ENCODE data around the gene EXO5. TPM values are rescaled to one million over a fixed set of nuclear protein-coding genes. Genes with fewer than 3 reads are reported as not detected.

EXO5 gene
- polyA plus RNA-seq, 3 donors: 1.5 to 3.4 (median 2.6) TPM

DNA sequence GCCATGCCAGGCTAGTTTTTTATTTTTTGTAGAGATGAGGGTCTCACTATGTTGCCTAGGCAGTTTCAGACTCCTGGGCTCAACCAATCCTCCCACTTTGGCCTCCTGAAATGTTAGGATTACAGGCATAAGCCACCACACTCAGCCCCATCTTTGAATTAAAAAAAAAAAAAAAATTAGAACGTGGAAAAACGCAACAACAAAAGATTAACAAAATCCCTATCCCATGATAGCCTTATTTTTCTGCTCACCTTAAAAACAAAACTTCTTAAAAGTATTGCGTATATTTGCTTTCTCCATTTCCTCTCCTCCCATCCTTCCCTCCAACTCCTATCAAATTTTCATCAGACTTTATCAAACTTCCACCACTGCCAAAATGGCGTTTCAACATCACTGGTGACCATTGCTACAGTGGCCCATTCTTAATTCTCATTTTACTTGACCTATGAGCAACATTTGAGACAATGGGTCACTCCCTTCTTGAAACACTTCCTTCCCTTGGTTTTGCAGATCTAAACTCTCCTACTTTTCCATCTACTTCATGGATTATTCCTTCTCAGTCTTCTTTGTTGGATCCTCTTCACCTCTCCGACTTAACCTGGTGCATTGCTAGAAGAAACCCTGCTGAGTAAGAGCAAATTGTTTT lies 22.3 kb downstream of the EXO5 start:
- no peak for TF ChIP-seq CTCF (IDR thresholded peaks at IDR 0.05)
- peak overlapping the region; percentile 93 to 98 (median 97) for H3K27ac Mint-ChIP-seq
- intact Hi-C loops (cut with micrococcal nuclease): no loop called here
- Histone ChIP-seq H3K36me3 (replicated peaks in 1 of 2; ENCODE audit: control insufficient read depth in 1 of 2, insufficient read depth in 2 of 2, low read length in 2 of 2) (peaks cover 0 to 9% of the 10 kb centered on the region in 2 donors), H4K20me1 (ENCODE audit: insufficient read depth, low read length) (no peaks in the 10 kb centered on the region), H3K9me3 (replicated peaks in 1 of 2; ENCODE audit: control insufficient read depth in 1 of 2, insufficient read depth in 1 of 2, low read length in 2 of 2) (peaks cover 3 to 10% of the 10 kb centered on the region in 2 donors), H3K4me1 (ENCODE audit: control insufficient read depth in 1 of 2, insufficient read depth in 2 of 2, low read length in 2 of 2) (peaks cover 18 to 25% of the 10 kb centered on the region in 2 donors), H3K27ac (ENCODE audit: low read depth in 1 of 2, low read length in 2 of 2) (peak overlapping the region; percentile 70 to 85), H3K9ac (ENCODE audit: insufficient read depth, low read length, poor library complexity, severe bottlenecking) (peak overlapping the region; percentile 63), H3K4me2 (replicated peaks; ENCODE audit: extremely low read depth, low read length, poor library complexity, severe bottlenecking) (peak overlapping the region; percentile 94), H3K79me2 (ENCODE audit: insufficient read depth, low read length) (peaks cover 28% of the 10 kb centered on the region), H2AFZ (ENCODE audit: insufficient read depth, low read depth, low read length, poor library complexity, severe bottlenecking) (peak overlapping the region; percentile 91), H3K27me3 (ENCODE audit: control insufficient read depth in 2 of 2, insufficient read depth in 2 of 2, low read length in 2 of 2) (peaks cover 0 to 3% of the 10 kb centered on the region in 2 donors), H3K4me3 (replicated peaks in 1 of 3; ENCODE audit: low read depth in 2 of 3, low read length in 3 of 3) (peak overlapping the region; percentile 69 to 84 (median 75))
- peaks cover 3 to 9% of the 10 kb centered on the region in 2 donors for H3K36me3 Mint-ChIP-seq
- peak overlapping the region; percentile 100 for H3K4me3 Mint-ChIP-seq
- H3K4me1 Mint-ChIP-seq: peaks cover 22% of the 10 kb centered on the region
- peak; percentile 31 to 68 (median 33) for DNase-seq
- H3K27me3 Mint-ChIP-seq (ENCODE audit: low read depth in 3 of 3): peaks cover 0 to 4% (median 1%) of the 10 kb centered on the region in 3 donors
- 15% methylated on average over 3 of the region's 5 CpGs for WGBS (ENCODE audit: insufficient coverage)
- H3K9me3 Mint-ChIP-seq: peaks cover 9 to 33% (median 24%) of the 10 kb centered on the region in 7 donors

GRCh38 chr1:40531381-40532061 lies 23.0 kb downstream of the EXO5 start, which contains the start of gene ZNF684:
Gene ZNF684 (plus strand): TSS chr1:40531637. CDS start chr1:40533167, 1,530 bp downstream.
- peak within 1 kb of the TSS; percentile 69 to 84 (median 75) for H3K4me3 ChIP-seq (replicated peaks in 1 of 3; ENCODE audit: low read depth in 2 of 3, low read length in 3 of 3)
- H2AFZ ChIP-seq (ENCODE audit: insufficient read depth, low read depth, low read length, poor library complexity, severe bottlenecking): peak within 1 kb of the TSS; percentile 91
- intact Hi-C loops (cut with micrococcal nuclease): no loop called here
- WGBS (ENCODE audit: insufficient coverage): 0% methylated on average over 32 of the region's 35 CpGs
- no peak for TF ChIP-seq CTCF (IDR thresholded peaks at IDR 0.05)
- peak; percentile 90 to 98 (median 95) for DNase-seq
- H3K9ac ChIP-seq (ENCODE audit: insufficient read depth, low read length, poor library complexity, severe bottlenecking): peak within 1 kb of the TSS; percentile 63
- Mint-ChIP-seq H3K9me3 (peaks cover 4 to 27% (median 18%) of the 10 kb centered on the region in 7 donors), H3K36me3 (peaks cover 3 to 9% of the 10 kb centered on the region in 2 donors), H3K27ac (peak within 1 kb of the TSS; percentile 93 to 98 (median 97)), H3K4me3 (peak within 1 kb of the TSS; percentile 100), H3K27me3 (ENCODE audit: low read depth in 3 of 3) (peaks cover 0 to 4% (median 0%) of the 10 kb centered on the region in 3 donors), H3K4me1 (peaks cover 22% of the 10 kb centered on the region)
- H3K79me2 ChIP-seq (ENCODE audit: insufficient read depth, low read length): peaks cover 28% of the 10 kb centered on the region
- peaks cover 0 to 9% of the 10 kb centered on the region in 2 donors for H3K36me3 ChIP-seq (replicated peaks in 1 of 2; ENCODE audit: control insufficient read depth in 1 of 2, insufficient read depth in 2 of 2, low read length in 2 of 2)
- H3K4me2 ChIP-seq (replicated peaks; ENCODE audit: extremely low read depth, low read length, poor library complexity, severe bottlenecking): peak within 1 kb of the TSS; percentile 94
- H3K4me1 ChIP-seq (ENCODE audit: control insufficient read depth in 1 of 2, insufficient read depth in 2 of 2, low read length in 2 of 2): peaks cover 18 to 25% of the 10 kb centered on the region in 2 donors
- H4K20me1 ChIP-seq (ENCODE audit: insufficient read depth, low read length): no peaks in the 10 kb centered on the region
- peak within 1 kb of the TSS; percentile 70 to 85 for H3K27ac ChIP-seq (ENCODE audit: low read depth in 1 of 2, low read length in 2 of 2)
- peaks cover 0 to 3% of the 10 kb centered on the region in 2 donors for H3K27me3 ChIP-seq (ENCODE audit: control insufficient read depth in 2 of 2, insufficient read depth in 2 of 2, low read length in 2 of 2)
- peaks cover 0 to 3% of the 10 kb centered on the region in 2 donors for H3K9me3 ChIP-seq (replicated peaks in 1 of 2; ENCODE audit: control insufficient read depth in 1 of 2, insufficient read depth in 1 of 2, low read length in 2 of 2)
